ENCODE data around the gene HCN4. TPM values are rescaled to one million over a fixed set of nuclear protein-coding genes. Genes with fewer than 3 reads are reported as not detected.

The HCN4 gene
- total RNA-seq, 1 donor from 2014 or later, result 17.0 TPM

GRCh38 chr15:73387507-73388255 lies 18.9 kb upstream of the HCN4 start:
- Mint-ChIP-seq H3K4me1 (ENCODE audit: low read depth, unreplicated experiment) (no peaks in the 10 kb centered on the region), H3K27ac (ENCODE audit: unreplicated experiment) (no peak overlapping the region), H3K27me3 (ENCODE audit: unreplicated experiment) (peaks cover 2% of the 10 kb centered on the region), H3K9me3 (ENCODE audit: unreplicated experiment) (no peaks in the 10 kb centered on the region), H3K4me3 (ENCODE audit: unreplicated experiment) (no peak overlapping the region), H3K36me3 (ENCODE audit: unreplicated experiment) (peaks cover 3% of the 10 kb centered on the region)
- no peak for DNase-seq
- no peak for TF ChIP-seq CTCF (IDR thresholded peaks at IDR 0.05; ENCODE audit: partially characterized antibody, unreplicated experiment)

- TF ChIP-seq CTCF (IDR thresholded peaks at IDR 0.05; ENCODE audit: partially characterized antibody, unreplicated experiment), result no peak
- DNase-seq, result no peak
- Mint-ChIP-seq H3K4me1 (ENCODE audit: low read depth, unreplicated experiment) (no peaks in the 10 kb centered on the region), H3K36me3 (ENCODE audit: unreplicated experiment) (peaks cover 3% of the 10 kb centered on the region), H3K4me3 (ENCODE audit: unreplicated experiment) (no peak overlapping the region), H3K9me3 (ENCODE audit: unreplicated experiment) (no peaks in the 10 kb centered on the region), H3K27ac (ENCODE audit: unreplicated experiment) (no peak overlapping the region), H3K27me3 (ENCODE audit: unreplicated experiment) (peaks cover 2% of the 10 kb centered on the region)
Observed at GRCh38 chr15:73386886-73387506, 18.2 kb upstream of the HCN4 start.

GRCh38 chr15:73386238-73386637 lies 17.5 kb upstream of the HCN4 start:
- no peak overlapping the region for H3K27ac Mint-ChIP-seq (ENCODE audit: unreplicated experiment)
- no peak for DNase-seq
- peaks cover 10% of the 10 kb centered on the region for H3K36me3 Mint-ChIP-seq (ENCODE audit: unreplicated experiment)
- no peaks in the 10 kb centered on the region for H3K27me3 Mint-ChIP-seq (ENCODE audit: unreplicated experiment)
- no peak for TF ChIP-seq CTCF (IDR thresholded peaks at IDR 0.05; ENCODE audit: partially characterized antibody, unreplicated experiment)
- H3K4me1 Mint-ChIP-seq (ENCODE audit: low read depth, unreplicated experiment), result no peaks in the 10 kb centered on the region
- H3K9me3 Mint-ChIP-seq (ENCODE audit: unreplicated experiment), result no peaks in the 10 kb centered on the region
- no peak overlapping the region for H3K4me3 Mint-ChIP-seq (ENCODE audit: unreplicated experiment)

- Mint-ChIP-seq H3K27ac (ENCODE audit: unreplicated experiment) (no peak overlapping the region), H3K36me3 (ENCODE audit: unreplicated experiment) (peaks cover 18% of the 10 kb centered on the region), H3K4me1 (ENCODE audit: low read depth, unreplicated experiment) (no peaks in the 10 kb centered on the region), H3K9me3 (ENCODE audit: unreplicated experiment) (no peaks in the 10 kb centered on the region), H3K27me3 (ENCODE audit: unreplicated experiment) (no peaks in the 10 kb centered on the region), H3K4me3 (ENCODE audit: unreplicated experiment) (no peak overlapping the region)
- TF ChIP-seq CTCF (IDR thresholded peaks at IDR 0.05; ENCODE audit: partially characterized antibody, unreplicated experiment), result no peak
- no peak for DNase-seq
Observed at GRCh38 chr15:73385205-73385604, 16.4 kb upstream of the HCN4 start.
